ENCODE data around the gene SLC5A9.

SLC5A9 gene

GRCh38 chr1:48214820-48215219, 7.7 kb upstream of the SLC5A9 start:
- DNase-seq, result no peak

- no peak for DNase-seq
These were observed 7.3 kb upstream of the SLC5A9 start for GRCh38 chr1:48215222-48215621.

- DNase-seq, result no peak
These were observed 6.6 kb upstream of the SLC5A9 start for GRCh38 chr1:48215889-48216288.

GRCh38 chr1:48216313-48216712, 6.2 kb upstream of the SLC5A9 start:
- no peak for DNase-seq

GRCh38 chr1:48216941-48217340, 5.6 kb upstream of the SLC5A9 start:
- no peak for DNase-seq

GRCh38 chr1:48217856-48218255, 4.7 kb upstream of the SLC5A9 start:
- DNase-seq, result no peak

GRCh38 chr1:48219803-48220202, 2.7 kb upstream of the SLC5A9 start:
- DNase-seq, result no peak

- DNase-seq, result no peak
These were observed 1.4 kb upstream of the SLC5A9 start for GRCh38 chr1:48221122-48221521.

GRCh38 chr1:48221657-48222056, 859 bp upstream of the SLC5A9 start:
- no peak for DNase-seq

- no peak for DNase-seq
These were observed 1.1 kb downstream of the SLC5A9 start for GRCh38 chr1:48223366-48224240.

GRCh38 chr1:48224791-48225190, 2.3 kb downstream of the SLC5A9 start:
- no peak for DNase-seq

- DNase-seq, result no peak
These were observed 3.1 kb downstream of the SLC5A9 start for GRCh38 chr1:48225579-48225978.

- DNase-seq, result no peak
These were observed 4.9 kb downstream of the SLC5A9 start for GRCh38 chr1:48227165-48228013.

- DNase-seq, result no peak
These were observed 5.6 kb downstream of the SLC5A9 start for GRCh38 chr1:48228156-48228555.

GRCh38 chr1:48229317-48229716, 6.8 kb downstream of the SLC5A9 start:
- no peak for DNase-seq

GRCh38 chr1:48230236-48230635, 7.7 kb downstream of the SLC5A9 start:
- no peak for DNase-seq

GRCh38 chr1:48232722-48233121, 10.2 kb downstream of the SLC5A9 start:
- no peak for DNase-seq

GRCh38 chr1:48233666-48234485, 11.4 kb downstream of the SLC5A9 start:
- DNase-seq, result no peak

GRCh38 chr1:48235652-48236051, 13.1 kb downstream of the SLC5A9 start:
- DNase-seq, result no peak

- DNase-seq, result no peak
These were observed 14.4 kb downstream of the SLC5A9 start for GRCh38 chr1:48236716-48237470.

GRCh38 chr1:48242141-48242736, 19.7 kb downstream of the SLC5A9 start:
- DNase-seq, result no peak

- DNase-seq, result no peak
These were observed 22.6 kb downstream of the SLC5A9 start for GRCh38 chr1:48245106-48245505.
